ENCODE measurements around the gene BHLHA15.
"Not testable (repeated sequence)": the region's sequence is repeated elsewhere in the genome, so short reads cannot be mapped to it uniquely, and the experiment has no call there.

The BHLHA15 gene

GRCh38 chr7:98215561-98216495, 4.6 kb downstream of the BHLHA15 start:
- H3K4me3 ChIP-seq (ENCODE audit: low read length) = no peak overlapping the region
- DNase-seq (ENCODE audit: low read depth) = no peak
- TF ChIP-seq, protein P1, sequence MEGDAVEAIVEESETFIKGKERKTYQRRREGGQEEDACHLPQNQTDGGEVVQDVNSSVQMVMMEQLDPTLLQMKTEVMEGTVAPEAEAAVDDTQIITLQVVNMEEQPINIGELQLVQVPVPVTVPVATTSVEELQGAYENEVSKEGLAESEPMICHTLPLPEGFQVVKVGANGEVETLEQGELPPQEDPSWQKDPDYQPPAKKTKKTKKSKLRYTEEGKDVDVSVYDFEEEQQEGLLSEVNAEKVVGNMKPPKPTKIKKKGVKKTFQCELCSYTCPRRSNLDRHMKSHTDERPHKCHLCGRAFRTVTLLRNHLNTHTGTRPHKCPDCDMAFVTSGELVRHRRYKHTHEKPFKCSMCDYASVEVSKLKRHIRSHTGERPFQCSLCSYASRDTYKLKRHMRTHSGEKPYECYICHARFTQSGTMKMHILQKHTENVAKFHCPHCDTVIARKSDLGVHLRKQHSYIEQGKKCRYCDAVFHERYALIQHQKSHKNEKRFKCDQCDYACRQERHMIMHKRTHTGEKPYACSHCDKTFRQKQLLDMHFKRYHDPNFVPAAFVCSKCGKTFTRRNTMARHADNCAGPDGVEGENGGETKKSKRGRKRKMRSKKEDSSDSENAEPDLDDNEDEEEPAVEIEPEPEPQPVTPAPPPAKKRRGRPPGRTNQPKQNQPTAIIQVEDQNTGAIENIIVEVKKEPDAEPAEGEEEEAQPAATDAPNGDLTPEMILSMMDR (conservative IDR thresholded peaks at IDR 0.05; ENCODE audit: low read length) = no peak

GRCh38 chr7:98216941-98217622, 5.8 kb downstream of the BHLHA15 start:
- TF ChIP-seq, protein P1 (conservative IDR thresholded peaks at IDR 0.05; ENCODE audit: low read length) = no peak
- H3K4me3 ChIP-seq (ENCODE audit: low read length) = no peak overlapping the region

GRCh38 chr7:98217623-98218582, 6.7 kb downstream of the BHLHA15 start:
- DNase-seq (ENCODE audit: low read depth) = no peak

More at GRCh38 chr7:98216941-98217622, 5.8 kb downstream of the BHLHA15 start:
- DNase-seq (ENCODE audit: low read depth) = no peak

GRCh38 chr7:98219382-98219781, 8.1 kb downstream of the BHLHA15 start:
- H3K4me3 ChIP-seq (ENCODE audit: low read length); DNase-seq (ENCODE audit: low read depth): not testable (repeated sequence)

More at GRCh38 chr7:98217623-98218582, 6.7 kb downstream of the BHLHA15 start:
- TF ChIP-seq, protein P1 (conservative IDR thresholded peaks at IDR 0.05; ENCODE audit: low read length) = no peak
- no peak overlapping the region for H3K4me3 ChIP-seq (ENCODE audit: low read length)

DNA sequence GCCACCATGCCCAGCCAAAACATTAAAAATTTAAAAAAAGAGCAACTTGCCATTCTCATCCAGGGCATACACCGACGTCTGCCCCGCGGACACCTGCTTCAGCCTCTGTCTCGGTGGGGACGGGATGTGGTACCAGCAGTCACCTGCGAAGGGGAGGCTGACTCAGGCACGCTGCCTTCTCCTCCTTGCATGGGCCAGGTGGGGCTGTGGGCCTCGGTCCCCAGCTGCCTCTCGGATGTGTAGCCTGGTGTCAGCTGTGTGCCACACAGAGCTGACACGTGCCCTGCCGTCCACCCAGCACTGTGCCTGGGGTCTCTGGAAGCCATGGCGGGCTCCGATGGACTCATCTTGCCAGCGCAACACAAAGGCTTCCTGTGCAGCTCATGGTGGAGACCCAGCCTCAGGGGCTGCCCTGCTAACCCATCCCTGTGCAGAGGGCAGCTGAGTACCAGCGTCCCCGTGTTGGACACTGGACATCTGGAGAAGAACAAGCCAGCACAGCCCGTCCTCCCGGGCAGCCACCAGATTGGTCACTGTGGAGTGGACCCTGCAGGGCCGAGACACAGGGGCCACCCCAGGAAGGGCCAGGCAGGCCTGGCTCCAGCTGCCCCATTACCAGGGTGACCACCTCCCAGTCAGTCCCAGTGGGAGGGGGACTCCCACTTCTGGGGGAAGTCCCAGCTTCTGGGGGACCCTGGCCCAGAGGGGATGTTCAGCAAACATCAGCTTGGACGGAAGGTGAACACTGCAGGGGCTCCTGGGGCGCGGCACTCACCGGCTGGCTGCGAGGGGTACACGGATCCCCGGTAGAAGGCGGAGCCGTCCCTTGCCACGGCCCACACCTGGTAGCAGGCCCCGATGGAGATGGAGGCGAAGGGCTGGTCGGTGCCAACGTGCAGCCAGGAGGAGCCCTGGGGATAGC, 10.6 kb downstream of the BHLHA15 start:
- no peak overlapping the region for H3K4me3 ChIP-seq (ENCODE audit: low read length)
- TF ChIP-seq, protein P1 (conservative IDR thresholded peaks at IDR 0.05; ENCODE audit: low read length) = no peak
- no peak for DNase-seq (ENCODE audit: low read depth)

DNA sequence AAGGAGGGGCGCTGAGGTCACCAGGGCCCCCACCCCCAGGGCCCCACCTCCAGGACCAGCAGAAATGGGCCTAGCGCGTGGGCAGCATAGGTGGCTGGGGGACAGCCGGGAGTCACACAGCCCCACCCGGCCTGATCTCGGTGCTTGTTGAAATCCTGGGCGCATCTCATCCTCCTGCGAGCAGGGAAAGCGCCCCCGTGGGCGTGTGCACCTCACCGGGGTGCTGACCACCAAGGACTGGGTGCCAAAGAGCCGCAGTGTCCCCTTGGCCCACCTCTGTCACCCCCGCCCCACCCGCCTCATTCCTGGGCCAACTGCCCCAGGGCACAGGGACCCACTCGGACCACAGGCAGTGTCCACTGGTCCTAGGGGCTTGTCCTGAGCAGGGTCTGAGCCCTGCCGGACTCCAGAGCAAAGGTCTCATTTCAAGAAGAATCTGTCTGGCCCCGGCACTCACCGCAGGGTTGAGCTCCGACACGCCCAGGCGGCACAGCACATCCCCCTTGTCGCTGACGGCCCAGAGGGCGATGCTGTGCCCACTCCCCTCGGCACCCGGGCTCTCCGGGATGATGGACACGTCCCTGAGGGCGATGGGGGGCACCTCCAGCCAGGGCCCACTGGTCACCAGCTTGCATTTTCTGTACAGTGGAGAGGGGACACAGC, 11.4 kb downstream of the BHLHA15 start:
- H3K4me3 ChIP-seq (ENCODE audit: low read length) = no peak overlapping the region

More for the DNA sequence above, 11.4 kb downstream of the BHLHA15 start:
- TF ChIP-seq, protein P1 (conservative IDR thresholded peaks at IDR 0.05; ENCODE audit: low read length) = no peak
- DNase-seq (ENCODE audit: low read depth) = no peak

Measured in AG10803 (cell line).